Ectodermal cell (in vitro differentiated cells): Measurements from ENCODE around the gene NMT1.
"Not testable (repeated sequence)": the region's sequence is repeated elsewhere in the genome, so short reads cannot be mapped to it uniquely, and the experiment has no call there.

ENCODE experiments used
- H3K27ac ChIP-seq: 2 replicates; pipeline ENCODE4 v1.7.0; 2013; ENCODE audit warnings: mild to moderate bottlenecking, low read depth, low read length; ENCODE audit not compliant: insufficient read depth, poor library complexity, severe bottlenecking
- H3K27me3 ChIP-seq: 2 replicates; pipeline ENCODE4 v1.7.0; 2013; ENCODE audit warnings: mild to moderate bottlenecking, low read length; ENCODE audit not compliant: insufficient read depth, control insufficient read depth, poor library complexity, severe bottlenecking
- H3K36me3 ChIP-seq: one replicate; pipeline ENCODE4 v1.7.0; 2013; ENCODE audit warnings: low read length; ENCODE audit not compliant: control insufficient read depth, insufficient read depth
- H3K4me1 ChIP-seq: one replicate; pipeline ENCODE4 v1.7.0; 2013; ENCODE audit warnings: low read length; ENCODE audit not compliant: control insufficient read depth, insufficient read depth
- H3K4me3 ChIP-seq: 2 replicates; pipeline ENCODE4 v1.7.0; 2013; ENCODE audit warnings: low read depth, low read length, control low read depth; ENCODE audit not compliant: insufficient read depth
- H3K9me3 ChIP-seq: 2 replicates; pipeline ENCODE4 v1.7.0; 2013; ENCODE audit warnings: mild to moderate bottlenecking, low read length, moderate library complexity; ENCODE audit not compliant: control insufficient read depth
- WGBS, 2 experiments: methylation state at CpG; one replicate each; pipeline ENCODE4 v1.1.7; 2013; ENCODE audit warnings: missing lambda C conversion rate in 2 of 2; 5-methylcytosine and 5-hydroxymethylcytosine counted together

NMT1 gene

GRCh38 chr17:45118691-45119090, 57.6 kb downstream of the NMT1 start:
- Histone ChIP-seq H3K9me3 (no peaks in the 10 kb centered on the region), H3K4me1 (no peaks in the 10 kb centered on the region), H3K36me3 (no peaks in the 10 kb centered on the region), H3K27ac (no peak overlapping the region), H3K27me3 (no peaks in the 10 kb centered on the region), H3K4me3 (no peak overlapping the region)
- WGBS, 2 experiments, result 95 to 96% methylated on average over 23 of the region's 23 CpGs

GRCh38 chr17:45119964-45120363, 58.8 kb downstream of the NMT1 start:
- no peaks in the 10 kb centered on the region for H3K4me1 ChIP-seq
- no peaks in the 10 kb centered on the region for H3K36me3 ChIP-seq
- WGBS, 2 experiments, result 92 to 95% methylated on average over 8 of the region's 8 CpGs
- H3K9me3 ChIP-seq, result no peaks in the 10 kb centered on the region
- no peak overlapping the region for H3K4me3 ChIP-seq
- H3K27ac ChIP-seq, result no peak overlapping the region
- no peaks in the 10 kb centered on the region for H3K27me3 ChIP-seq

- Histone ChIP-seq H3K36me3 (no peaks in the 10 kb centered on the region), H3K27me3 (no peaks in the 10 kb centered on the region), H3K4me3 (no peak overlapping the region), H3K27ac (no peak overlapping the region), H3K4me1 (no peaks in the 10 kb centered on the region), H3K9me3 (no peaks in the 10 kb centered on the region)
- 95 to 96% methylated on average over 22 of the region's 22 CpGs for WGBS, 2 experiments
Measured at GRCh38 chr17:45120558-45120957, 59.4 kb downstream of the NMT1 start.

- no peaks in the 10 kb centered on the region for H3K27me3 ChIP-seq
- H3K9me3 ChIP-seq, result no peaks in the 10 kb centered on the region
- H3K36me3 ChIP-seq, result no peaks in the 10 kb centered on the region
- H3K4me1 ChIP-seq, result no peaks in the 10 kb centered on the region
- WGBS, 2 experiments, result 95% methylated on average over 45 of the region's 45 CpGs
- no peak overlapping the region for H3K4me3 ChIP-seq
- H3K27ac ChIP-seq, result no peak overlapping the region
Measured at GRCh38 chr17:45121055-45121454, 59.9 kb downstream of the NMT1 start.

GRCh38 chr17:45123076-45123770, 62.1 kb downstream of the NMT1 start:
- no peaks in the 10 kb centered on the region for H3K9me3 ChIP-seq
- no peaks in the 10 kb centered on the region for H3K27me3 ChIP-seq
- H3K4me3 ChIP-seq, result no peak overlapping the region
- no peak overlapping the region for H3K27ac ChIP-seq
- peaks cover 4% of the 10 kb centered on the region for H3K4me1 ChIP-seq
- H3K36me3 ChIP-seq, result no peaks in the 10 kb centered on the region
- 94 to 98% methylated on average over 6 of the region's 6 CpGs for WGBS, 2 experiments

GRCh38 chr17:45123930-45124796, 63.0 kb downstream of the NMT1 start:
- no peak overlapping the region for H3K27ac ChIP-seq
- no peaks in the 10 kb centered on the region for H3K9me3 ChIP-seq
- H3K4me1 ChIP-seq, result peaks cover 6% of the 10 kb centered on the region
- no peak overlapping the region for H3K4me3 ChIP-seq
- no peaks in the 10 kb centered on the region for H3K36me3 ChIP-seq
- H3K27me3 ChIP-seq, result no peaks in the 10 kb centered on the region
- WGBS, 2 experiments, result 90 to 91% methylated on average over 15 of the region's 15 CpGs

- H3K27ac ChIP-seq, result not testable (repeated sequence)
- WGBS, 2 experiments, result 77 to 86% methylated on average over 5 of the region's 5 CpGs
Measured at GRCh38 chr17:45124797-45125122, 63.6 kb downstream of the NMT1 start.

GRCh38 chr17:45125509-45125908, 64.4 kb downstream of the NMT1 start:
- no peaks in the 10 kb centered on the region for H3K27me3 ChIP-seq
- no peak overlapping the region for H3K4me3 ChIP-seq
- no peaks in the 10 kb centered on the region for H3K9me3 ChIP-seq
- peaks cover 16% of the 10 kb centered on the region for H3K4me1 ChIP-seq
- H3K36me3 ChIP-seq, result no peaks in the 10 kb centered on the region
- 97% methylated on average over 8 of the region's 8 CpGs for WGBS, 2 experiments
- no peak overlapping the region for H3K27ac ChIP-seq

More at GRCh38 chr17:45124797-45125122, 63.6 kb downstream of the NMT1 start:
- H3K4me3 ChIP-seq, H3K27me3 ChIP-seq, H3K9me3 ChIP-seq, H3K36me3 ChIP-seq: not testable (repeated sequence)
- peaks cover 11% of the 10 kb centered on the region for H3K4me1 ChIP-seq

- no peaks in the 10 kb centered on the region for H3K36me3 ChIP-seq
- no peaks in the 10 kb centered on the region for H3K27me3 ChIP-seq
- H3K4me3 ChIP-seq, result no peak overlapping the region
- H3K4me1 ChIP-seq, result peaks cover 16% of the 10 kb centered on the region
- WGBS, 2 experiments, result 89 to 95% methylated on average over 8 of the region's 8 CpGs
- no peak overlapping the region for H3K27ac ChIP-seq
- H3K9me3 ChIP-seq, result no peaks in the 10 kb centered on the region
Measured at GRCh38 chr17:45127207-45127547, 66.1 kb downstream of the NMT1 start.

- no peak overlapping the region for H3K4me3 ChIP-seq
- H3K36me3 ChIP-seq, result no peaks in the 10 kb centered on the region
- peaks cover 1% of the 10 kb centered on the region for H3K27me3 ChIP-seq
- no peak overlapping the region for H3K27ac ChIP-seq
- WGBS, 2 experiments, result 65 to 68% methylated on average over 20 of the region's 20 CpGs
- peaks cover 16% of the 10 kb centered on the region for H3K4me1 ChIP-seq
- H3K9me3 ChIP-seq, result no peaks in the 10 kb centered on the region
Measured at GRCh38 chr17:45127548-45128300, 66.6 kb downstream of the NMT1 start.
